Lung microvascular endothelial cell (primary cell): ENCODE data around the gene NTRK3. TPM values are rescaled to one million over a fixed set of nuclear protein-coding genes. Genes with fewer than 3 reads are reported as not detected.

ENCODE experiments used
- DNase-seq, 2 donors: peaks; one replicate each; pipeline versions ENCODE4 v3.0.0 to v3.0.0-alpha.2; 2010; ENCODE audit warnings: low read depth in 2 of 2
- total RNA-seq: library from RNA; depleted of rRNA; stranded (reverse); fragments of >200 nt; gene quantifications from 2 replicates; pipeline ENCODE4 v1.2.1, GENCODE V29; 2014

Gene NTRK3
- total RNA-seq, 1 donor from 2014 or later = not detected

DNA sequence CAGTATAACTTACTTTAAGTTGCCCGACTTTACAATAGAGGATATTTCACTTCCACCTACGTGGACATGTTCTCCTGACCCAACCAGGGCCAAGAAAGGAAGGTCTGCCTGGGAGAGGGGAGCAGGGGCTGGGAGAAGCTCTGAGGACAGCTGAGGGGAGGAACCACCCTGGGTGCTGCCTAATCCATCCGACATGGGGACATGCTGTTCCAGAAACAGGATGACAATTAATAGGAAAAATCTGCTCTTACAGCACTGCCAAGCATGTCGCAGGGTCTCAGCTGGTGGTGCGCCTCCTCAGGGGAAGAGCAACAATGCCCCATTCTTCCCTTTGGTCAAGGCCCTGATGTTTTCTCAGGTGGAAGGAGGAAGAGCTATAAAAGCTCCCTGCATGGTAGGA is 132.3 kb downstream of the NTRK3 start:
- DNase-seq = no peak

DNA sequence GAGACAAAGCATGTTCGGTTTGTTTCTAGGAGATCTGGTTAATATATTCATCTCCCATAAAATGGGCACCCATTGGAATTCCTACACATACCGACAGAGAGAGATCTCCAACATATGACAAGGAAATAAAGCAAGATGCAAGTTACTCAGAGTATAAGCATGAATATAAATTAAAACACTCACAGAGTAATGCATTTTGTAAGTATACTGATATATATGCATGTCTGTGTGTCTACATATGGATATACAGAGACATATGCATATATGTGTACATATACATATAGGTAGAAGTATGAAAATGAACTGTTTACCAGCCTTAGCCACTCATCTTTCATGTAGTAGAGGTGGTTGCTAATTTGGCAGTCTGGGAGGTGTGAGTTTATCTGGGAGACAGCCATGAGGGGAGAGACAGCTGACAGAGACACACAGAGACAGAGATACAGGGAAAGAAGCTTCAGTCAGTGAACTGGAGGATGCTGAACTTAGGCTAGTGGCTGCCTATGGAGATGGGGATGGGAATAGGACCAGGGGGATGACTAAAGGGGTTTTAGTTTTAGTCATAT is 134.5 kb downstream of the NTRK3 start:
- DNase-seq = no peak

DNA sequence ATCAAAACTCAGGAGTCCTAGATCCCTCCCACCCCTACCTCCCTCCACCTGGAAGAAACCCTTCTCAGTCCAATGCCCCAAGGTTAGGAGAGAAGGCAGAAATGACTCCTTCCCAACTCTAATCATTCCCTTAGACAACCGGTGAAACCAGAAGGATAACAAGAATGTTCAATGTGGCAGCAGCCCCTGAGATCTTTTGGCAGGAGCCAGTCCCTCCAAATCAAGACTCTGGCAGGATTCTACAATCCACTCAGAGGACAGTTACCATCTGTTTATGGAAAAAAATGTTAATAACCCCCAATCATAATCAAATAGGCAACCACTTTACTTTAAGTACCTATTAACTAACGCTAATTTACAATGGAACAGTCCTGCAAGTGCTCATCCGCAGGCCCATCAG is 136.5 kb downstream of the NTRK3 start:
- no peak for DNase-seq

DNA sequence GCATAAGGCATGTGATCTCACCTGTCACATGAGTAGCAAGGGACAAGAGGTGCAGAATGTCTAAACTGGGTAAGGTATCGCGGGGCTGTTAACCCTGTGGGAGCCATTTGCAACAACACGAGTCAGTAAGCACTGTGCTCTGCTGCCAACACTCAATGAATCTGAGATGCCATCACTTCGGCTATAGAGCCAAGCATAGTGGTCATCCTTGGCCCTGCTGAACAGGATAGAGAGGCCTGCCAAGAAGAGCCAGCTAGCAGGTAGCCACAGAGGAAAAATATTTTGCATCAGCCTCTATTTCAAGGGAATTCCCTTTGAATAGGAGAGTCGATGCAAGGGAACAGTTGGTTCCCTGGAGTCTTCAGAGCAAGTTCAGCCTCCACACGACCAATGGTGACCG is 137.8 kb downstream of the NTRK3 start:
- DNase-seq = no peak

DNA sequence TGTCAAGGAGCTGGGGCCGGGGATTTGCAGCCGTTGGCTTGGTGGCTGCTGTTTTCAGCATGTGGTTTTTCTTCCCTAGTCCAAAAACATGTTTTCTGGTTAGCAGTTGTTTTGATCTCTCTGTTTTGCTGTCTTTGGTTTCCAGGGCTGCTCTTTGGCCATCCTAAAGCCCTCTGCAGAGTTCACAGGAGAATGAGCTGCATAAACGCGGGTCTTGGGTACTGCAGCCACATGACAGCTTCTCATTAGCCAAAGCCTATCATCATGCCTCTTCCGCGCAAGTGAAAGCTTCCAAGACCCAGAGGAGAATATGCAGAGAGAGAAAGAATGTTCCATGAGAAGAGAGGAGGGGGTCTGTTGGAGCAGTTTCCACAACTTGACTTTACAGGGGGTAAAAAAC is 138.5 kb downstream of the NTRK3 start:
- DNase-seq = no peak

DNA sequence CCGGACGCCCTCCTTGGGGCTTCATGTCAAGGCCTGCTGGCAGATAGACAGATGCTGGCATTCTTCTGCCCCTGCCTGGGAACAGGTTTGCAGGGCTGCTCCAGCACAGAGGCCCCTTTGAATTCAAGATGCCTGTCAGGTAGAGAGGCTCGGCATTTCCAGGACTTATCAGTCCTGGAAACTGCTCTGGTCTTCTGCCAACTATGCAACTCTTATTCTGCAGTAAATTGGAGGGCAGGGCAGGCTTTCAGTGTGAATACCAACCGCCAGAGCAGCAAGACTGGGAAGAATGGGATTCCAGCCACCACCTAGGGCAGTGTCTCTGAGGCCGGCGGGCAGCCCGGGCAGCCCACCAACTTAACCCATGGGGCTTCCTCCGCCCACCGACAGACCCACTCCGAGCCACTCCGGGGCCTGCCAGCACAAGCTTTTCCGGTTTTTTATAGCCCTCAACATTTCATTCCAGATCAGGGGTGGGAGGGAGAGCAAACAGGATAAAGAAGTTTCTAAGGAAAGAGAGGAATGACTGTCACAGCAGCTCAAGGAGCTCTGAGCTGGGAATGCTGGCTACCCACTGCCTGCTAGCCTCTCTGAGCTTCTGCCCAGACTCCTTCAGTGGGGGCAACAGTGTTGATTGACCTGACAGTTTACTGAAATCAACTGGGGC is 140.9 kb downstream of the NTRK3 start:
- DNase-seq = no peak

DNA sequence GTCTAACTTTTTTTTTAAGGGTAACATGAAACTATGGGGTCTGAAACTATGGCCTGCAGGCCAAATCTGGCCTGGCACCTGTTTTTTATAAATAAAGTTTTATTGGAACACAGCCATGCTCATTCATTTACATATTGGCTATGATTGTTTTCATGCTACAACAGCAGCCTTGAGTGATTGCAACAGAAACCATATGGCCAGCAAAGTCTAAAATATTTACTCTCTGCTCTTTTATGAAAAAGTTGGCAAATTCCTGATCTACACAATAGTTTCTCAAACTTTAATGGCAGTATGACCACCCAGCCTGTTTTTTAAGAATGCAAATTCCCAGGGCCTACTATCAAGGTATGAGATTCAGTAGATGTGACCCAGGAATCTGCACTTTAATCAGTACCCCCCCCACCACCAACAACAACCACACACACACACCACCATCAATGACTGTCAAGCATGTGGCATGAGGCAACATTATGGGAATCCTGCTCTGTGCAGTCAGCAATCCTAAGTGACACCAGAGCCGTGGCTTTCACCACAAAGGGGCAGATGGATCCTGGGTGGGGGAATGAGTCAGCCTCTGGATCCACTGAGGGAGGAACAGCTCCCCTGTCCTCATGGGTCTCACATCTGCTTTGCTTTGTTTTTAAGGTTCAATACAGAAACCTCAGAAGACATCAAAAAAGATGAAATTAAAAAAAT is 142.8 kb downstream of the NTRK3 start:
- DNase-seq = no peak

DNA sequence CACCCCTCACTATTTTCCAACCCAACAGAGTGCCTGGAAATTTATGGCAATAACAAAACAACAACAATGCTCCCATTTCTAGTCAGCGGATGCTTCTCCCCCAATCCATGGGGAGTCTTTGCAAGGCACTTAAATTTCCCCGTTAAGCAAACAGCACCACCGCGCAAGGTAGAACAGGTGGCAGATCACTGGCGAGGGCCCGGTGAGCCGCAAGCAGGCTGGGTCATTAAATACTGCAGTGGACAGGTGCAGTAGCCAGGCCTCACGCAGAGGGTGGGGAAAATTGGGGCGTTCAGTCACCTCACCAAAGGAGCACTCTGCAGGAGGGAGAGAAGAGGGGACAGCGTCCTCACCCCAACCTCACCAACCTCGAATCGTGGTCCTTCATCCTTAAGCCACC is 147.5 kb downstream of the NTRK3 start:
- no peak for DNase-seq

DNA sequence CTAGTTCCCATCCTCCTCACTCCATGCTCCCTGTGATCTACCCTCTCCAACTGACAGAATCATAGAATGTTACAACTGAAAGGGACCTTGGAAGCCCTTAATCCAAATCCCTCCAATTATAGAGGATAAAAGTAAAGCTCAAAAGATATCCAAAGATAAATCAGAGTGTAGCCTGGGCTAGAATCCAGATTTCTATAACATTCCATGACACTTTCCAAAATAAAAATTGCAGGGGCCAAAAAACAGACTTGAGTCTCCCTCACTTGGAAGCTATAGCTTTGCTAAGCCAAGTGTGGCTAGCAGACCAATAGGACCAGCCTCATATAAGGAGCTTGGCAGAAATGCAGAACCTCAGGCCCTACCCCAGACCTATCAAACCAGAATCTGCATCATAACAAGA is 148.1 kb downstream of the NTRK3 start:
- no peak for DNase-seq

DNA sequence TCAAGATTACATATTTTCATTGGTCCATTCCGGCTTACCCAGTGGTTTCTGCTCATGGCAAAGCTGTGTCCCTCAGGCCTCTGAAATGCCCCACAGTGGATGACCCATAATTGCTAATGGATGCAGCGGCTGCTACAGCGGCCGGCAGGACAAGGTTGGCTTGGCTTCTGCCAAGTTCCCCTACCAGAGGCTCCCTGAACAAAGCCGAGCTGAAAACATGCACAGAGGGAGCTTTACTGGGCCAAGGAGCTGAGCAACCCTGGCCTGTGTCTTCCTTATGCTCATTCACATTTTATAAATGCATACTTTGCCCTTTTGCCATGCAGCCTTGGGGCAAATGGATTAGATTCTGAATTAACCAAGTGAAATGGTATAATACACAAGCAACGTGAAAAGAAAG is 150.5 kb downstream of the NTRK3 start:
- DNase-seq = no peak

DNA sequence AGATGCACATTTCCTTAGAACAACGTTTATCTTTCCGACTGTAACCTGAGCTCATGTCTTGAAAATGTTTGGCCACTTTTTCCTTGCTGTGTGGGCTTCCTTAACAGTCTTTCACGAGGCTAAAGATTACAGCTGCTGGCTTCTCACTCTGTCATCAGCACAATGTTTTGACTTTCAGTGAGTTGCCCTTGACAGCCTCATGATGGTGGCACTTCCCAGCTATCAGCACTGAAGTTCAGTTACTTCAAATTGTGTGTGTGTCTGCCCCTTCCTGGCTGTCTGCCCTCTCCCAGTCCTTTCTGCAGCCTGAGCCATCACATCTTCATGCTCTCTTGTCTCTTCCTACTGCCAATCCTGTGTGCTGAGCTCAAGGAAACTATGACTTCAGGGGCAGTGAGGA is 152.2 kb downstream of the NTRK3 start:
- no peak for DNase-seq

DNA sequence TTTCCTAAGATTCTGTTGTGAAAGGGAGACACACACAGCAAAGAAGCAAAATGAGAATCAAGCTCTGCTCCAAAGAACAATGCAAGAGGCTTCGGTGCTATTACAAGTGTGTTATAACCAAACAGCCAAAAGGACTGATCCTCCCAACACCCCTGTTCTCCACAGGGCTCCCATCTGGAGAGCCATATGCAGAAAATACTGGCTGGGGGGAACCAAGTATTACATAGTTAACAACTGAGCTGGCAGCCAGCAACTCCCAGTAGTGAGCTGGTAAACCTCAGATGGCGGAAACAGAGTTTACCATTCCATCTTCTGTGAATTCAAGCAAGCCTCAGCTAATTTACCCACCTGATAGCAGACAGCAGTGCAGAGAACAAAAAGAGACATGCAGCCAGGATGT is 156.4 kb downstream of the NTRK3 start:
- DNase-seq = no peak

DNA sequence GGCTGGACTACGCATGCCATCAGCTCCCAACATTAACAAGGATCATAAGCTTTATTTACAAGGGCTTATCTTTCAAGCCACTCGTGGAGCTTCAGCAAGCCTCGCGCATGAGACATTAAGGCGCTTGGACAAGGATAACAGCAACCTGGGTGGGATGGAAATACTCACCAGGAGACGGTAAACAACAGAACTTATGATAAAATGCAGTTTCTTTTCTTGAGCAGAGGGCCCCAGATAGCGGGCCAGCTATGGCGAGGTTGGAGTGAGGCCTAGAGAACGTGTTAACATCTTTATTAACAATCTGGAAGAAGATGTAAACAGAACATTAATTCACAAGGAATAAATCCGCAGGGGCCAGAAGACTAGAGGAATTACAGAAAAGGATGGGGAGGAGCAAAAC is 158.2 kb downstream of the NTRK3 start:
- DNase-seq = no peak

DNA sequence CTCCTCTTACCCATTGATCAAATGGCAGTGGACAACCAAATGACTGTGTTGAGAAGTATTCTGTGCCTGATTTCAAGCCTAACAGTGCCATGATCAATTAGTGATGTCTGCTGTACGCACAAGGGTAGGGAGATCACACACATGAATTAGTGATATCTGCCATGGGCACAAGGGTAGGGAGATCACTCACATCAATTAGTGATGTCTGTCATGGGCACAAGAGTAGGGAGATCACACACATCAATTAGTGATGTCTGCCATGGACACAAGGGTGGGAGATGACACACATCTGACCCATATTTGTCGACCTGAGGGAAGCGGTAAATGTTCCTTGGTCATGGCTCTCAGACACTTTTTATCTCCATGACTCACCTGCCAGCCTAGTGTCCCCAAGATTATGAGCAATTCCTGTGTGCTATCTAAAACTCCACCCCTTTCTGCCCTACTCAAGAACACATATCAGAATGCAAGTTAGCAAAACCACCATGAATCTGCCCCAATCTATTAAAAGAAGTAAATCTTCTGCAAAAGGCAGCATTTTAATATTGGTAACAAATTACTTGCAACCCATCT is 165.0 kb downstream of the NTRK3 start:
- no peak for DNase-seq

DNA sequence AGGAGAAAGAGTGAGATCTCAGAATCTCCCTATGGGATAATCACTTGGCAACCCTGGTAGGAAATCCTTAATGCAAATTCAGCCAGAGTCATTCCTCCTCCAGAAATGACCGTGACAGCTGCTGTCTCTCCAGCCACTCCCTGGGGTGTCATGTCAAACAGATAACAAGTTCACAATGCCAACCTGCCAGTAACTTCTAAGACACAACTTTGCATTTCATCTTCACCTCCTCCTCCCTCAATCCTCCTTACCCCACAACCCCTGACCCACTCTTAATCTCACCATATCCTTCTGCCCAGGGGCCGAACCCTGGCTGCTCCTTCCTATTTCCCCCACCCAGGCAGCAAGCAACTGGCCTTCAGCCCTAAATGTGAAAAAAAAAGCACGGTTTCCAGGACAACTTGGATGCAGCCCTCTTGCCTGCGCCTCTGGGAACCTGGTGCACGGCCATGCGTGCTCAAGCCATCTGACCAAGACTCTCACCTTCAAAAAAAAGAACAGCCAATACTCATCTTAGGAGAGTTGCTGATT is 166.0 kb downstream of the NTRK3 start:
- no peak for DNase-seq

DNA sequence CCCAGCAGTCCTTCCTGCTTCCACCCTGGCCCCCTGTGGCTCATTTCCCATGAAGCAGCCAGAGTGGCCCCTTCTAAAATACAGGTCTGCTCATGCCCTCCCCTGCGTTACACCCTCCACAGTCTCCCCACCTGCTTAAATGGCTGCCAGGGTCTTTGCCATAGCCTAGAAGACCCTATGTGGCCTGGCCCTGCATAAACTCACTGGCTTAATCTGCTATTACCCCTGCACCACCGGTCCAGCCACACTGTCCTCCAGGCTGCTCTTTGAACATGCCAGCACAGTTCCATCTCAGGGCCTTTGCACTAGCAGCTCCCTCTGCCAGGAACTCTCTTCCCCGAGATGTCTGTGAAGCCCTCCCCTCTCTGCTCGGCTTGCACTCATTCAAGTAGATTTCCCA is 166.8 kb downstream of the NTRK3 start:
- DNase-seq = no peak

DNA sequence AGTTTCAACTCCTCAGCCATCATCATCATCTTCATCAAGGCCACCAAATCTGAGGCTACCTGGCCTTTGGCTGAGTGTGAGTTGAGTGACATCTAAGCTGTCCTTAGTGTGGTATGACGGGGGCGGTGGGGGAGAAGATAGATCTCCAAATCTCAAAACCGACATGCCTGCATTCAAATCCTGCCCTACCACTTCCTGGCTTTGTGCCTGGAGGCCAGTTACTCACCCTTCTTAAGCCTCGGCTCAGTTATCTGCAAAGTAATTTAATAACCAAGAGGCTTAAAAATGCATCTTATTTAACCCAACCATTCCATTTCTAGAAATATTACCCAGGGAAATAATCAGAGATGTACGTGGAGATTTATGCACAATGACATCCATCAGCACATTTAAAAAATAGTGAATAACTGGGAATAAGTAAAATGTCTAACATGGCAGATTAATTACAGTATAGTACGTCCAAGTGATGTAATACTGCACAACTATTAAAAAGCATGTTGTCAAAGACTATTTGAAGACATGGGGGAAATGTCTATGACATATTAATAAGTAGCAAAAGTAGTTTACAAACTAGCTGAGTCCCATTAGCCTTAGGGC is 167.4 kb downstream of the NTRK3 start:
- DNase-seq = no peak

DNA sequence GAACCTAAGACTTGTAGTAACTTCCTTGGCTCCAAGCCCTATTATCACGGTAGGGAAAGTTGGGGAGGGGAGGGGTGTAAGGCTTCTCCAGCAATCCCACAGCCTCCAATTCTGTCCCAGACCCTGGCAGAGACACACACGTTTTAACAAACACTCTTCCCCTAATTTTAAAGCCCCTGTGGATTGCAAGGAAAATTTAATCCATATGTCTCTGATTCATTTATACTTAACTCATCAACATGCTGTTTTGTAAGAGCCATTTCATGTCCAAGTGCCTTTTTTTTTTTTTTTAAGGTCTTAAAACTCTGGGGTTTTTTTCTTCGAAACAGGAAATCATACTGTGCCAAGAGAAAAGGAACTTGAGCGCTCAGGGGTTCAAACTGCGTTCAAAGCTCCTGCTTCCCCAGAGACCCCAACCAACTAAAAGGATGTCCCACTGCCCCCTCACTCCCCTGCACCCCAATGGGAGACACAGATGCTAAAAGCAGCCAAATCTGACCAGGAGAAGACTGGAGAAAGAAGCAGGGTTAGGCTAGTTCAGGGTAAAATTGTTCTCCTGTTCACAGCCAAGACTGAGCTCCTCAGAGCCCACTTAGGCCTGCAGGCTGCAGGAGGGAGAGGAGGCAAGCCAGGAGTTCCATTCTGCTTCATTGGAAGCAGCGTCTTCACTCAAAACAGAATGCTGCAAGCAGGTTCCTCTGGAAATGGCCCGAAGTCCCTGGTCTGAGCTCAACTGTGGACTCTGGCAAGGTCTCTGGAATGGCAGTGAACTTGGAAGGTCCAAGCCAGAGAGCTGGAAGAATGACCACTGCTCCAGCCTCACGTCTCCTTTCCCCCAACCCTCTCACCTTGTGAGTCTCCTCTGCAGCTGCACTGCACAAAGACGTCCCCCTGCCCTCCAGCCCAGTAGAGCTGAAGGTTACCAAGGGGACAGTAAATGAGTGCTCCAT is 172.5 kb downstream of the NTRK3 start:
- DNase-seq = no peak

DNA sequence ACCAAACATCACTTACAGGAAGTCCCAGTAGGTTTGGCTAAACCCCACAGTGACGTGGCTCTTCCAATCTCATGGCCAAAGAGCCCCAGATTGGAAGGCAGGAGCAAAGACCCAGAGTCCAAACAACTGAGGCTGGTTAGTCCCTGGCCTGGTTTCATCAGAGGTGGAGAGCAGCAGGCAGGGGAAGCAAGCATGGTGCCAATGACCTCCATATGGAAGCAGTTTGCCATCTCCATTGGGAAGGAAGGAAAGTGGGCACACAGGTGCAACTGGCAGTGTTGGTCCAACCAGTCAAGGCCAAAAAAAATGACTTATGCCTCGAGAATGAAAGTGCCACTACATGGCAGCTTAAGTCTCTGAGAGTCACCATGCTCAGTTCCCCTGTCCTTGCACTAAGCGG is 175.9 kb downstream of the NTRK3 start:
- no peak for DNase-seq

DNA sequence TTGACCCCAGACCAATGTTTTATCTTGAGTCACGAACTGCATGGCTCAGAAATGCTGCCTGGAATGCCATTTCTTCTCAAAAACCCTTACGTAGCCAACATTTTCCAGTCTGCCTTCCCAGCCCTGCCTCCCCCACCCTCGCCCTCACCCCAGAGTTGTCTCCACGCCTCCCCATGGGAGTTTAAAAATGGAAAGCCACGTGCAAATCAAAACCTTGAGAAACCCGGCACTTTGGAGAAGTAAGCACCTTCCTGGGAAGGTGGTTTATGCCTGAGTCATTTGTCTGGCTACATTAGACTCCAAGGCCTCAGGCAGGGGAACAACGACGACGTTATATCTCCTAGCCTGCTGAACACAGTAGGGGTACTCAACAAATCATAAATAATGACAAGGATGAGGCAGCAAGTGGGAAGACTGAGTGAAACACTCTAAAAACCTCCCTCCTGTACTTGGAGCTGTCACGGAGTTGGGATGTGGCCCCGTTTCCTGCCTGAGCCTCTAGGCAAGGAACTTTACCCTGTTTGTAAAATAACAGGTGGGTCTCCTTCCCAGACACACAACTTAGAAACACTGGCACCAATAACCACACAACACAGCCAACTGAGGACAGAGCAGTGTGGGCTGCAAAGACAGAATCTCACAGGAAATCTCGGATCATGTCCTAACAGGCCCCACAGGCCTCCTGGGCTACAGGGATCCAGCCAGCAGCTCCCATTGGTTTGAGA is 179.1 kb downstream of the NTRK3 start:
- no peak for DNase-seq
